NCI-H510A (cell line): ENCODE data around the gene SLC2A9.
"Not testable (repeated sequence)": the region's sequence is repeated elsewhere in the genome, so short reads cannot be mapped to it uniquely, and the experiment has no call there.

ENCODE experiments used
- DNase-seq: peaks from one replicate; lab custom pipeline; 2025; lab: John Stamatoyannopoulos, UW

SLC2A9 gene

GRCh38 chr4:9996319-9997110 is 24.8 kb downstream of the SLC2A9 start:
- DNase-seq = no peak

- DNase-seq = no peak
These were observed 26.9 kb downstream of the SLC2A9 start for GRCh38 chr4:9994246-9994847.

GRCh38 chr4:9989918-9990635 is 31.2 kb downstream of the SLC2A9 start:
- no peak for DNase-seq

- DNase-seq = no peak
These were observed 32.4 kb downstream of the SLC2A9 start for GRCh38 chr4:9988933-9989332.

- DNase-seq = no peak
These were observed 32.9 kb downstream of the SLC2A9 start for GRCh38 chr4:9988363-9988749.

- no peak for DNase-seq
These were observed 33.4 kb downstream of the SLC2A9 start for GRCh38 chr4:9987749-9988362.

- DNase-seq = no peak
These were observed 36.7 kb downstream of the SLC2A9 start for GRCh38 chr4:9984621-9985020.

- DNase-seq = no peak
These were observed 38.1 kb downstream of the SLC2A9 start for GRCh38 chr4:9983211-9983610.

- DNase-seq = not testable (repeated sequence)
These were observed 39.4 kb downstream of the SLC2A9 start for GRCh38 chr4:9981899-9982298.

GRCh38 chr4:9980898-9981297 is 40.4 kb downstream of the SLC2A9 start:
- DNase-seq = no peak

- no peak for DNase-seq
These were observed 42.1 kb downstream of the SLC2A9 start for GRCh38 chr4:9979101-9979701.

GRCh38 chr4:9977518-9978031 is 43.7 kb downstream of the SLC2A9 start:
- DNase-seq = no peak

- DNase-seq = no peak
These were observed 44.5 kb downstream of the SLC2A9 start for GRCh38 chr4:9976781-9977180.

- no peak for DNase-seq
These were observed 45.0 kb downstream of the SLC2A9 start for GRCh38 chr4:9976293-9976692.

- no peak for DNase-seq
These were observed 49.6 kb downstream of the SLC2A9 start for GRCh38 chr4:9971711-9972110.

GRCh38 chr4:9970399-9971011 is 50.8 kb downstream of the SLC2A9 start:
- no peak for DNase-seq

- no peak for DNase-seq
These were observed 51.5 kb downstream of the SLC2A9 start for GRCh38 chr4:9969526-9970398.

GRCh38 chr4:9968472-9968871 is 52.8 kb downstream of the SLC2A9 start:
- DNase-seq = no peak

- DNase-seq = no peak
These were observed 56.4 kb downstream of the SLC2A9 start for GRCh38 chr4:9964879-9965278.

GRCh38 chr4:9963328-9963727 is 58.0 kb downstream of the SLC2A9 start:
- DNase-seq = no peak
